ENCODE data around the gene EMP3. TPM values are rescaled to one million over a fixed set of nuclear protein-coding genes. Genes with fewer than 3 reads are reported as not detected.
A peak's percentile ranks its signal among the peaks of the same experiment; 100 is the strongest.

The EMP3 gene
- total and polyA plus RNA-seq, 3 donors from 2014 or later, result 28.6 to 88.3 (median 31.3) TPM

GRCh38 chr19:48355365-48355954 is 30.1 kb downstream of the EMP3 start:
- intact Hi-C loops (cut with DNase I; ENCODE audit: low total_unique reads), result no loop called here
- no peaks in the 10 kb centered on the region for H3K36me3 ChIP-seq (ENCODE audit: low read depth, missing control alignments)
- H3K27me3 ChIP-seq, result no peaks in the 10 kb centered on the region
- peak overlapping the region; percentile 55 to 70 for H3K27ac ChIP-seq
- WGBS, 2 donors, result 84 to 87% methylated on average over 11 to 12 of the region's 12 CpGs
- DNase-seq, result no peak
- H3K4me3 ChIP-seq, result no peak overlapping the region
- no peaks in the 10 kb centered on the region for H3K9me3 ChIP-seq
- H3K4me1 ChIP-seq, result peaks cover 7% of the 10 kb centered on the region
- TF ChIP-seq POLR2A (IDR thresholded peaks at IDR 0.05) (no peak), CTCF (IDR thresholded peaks at IDR 0.05) (no peak)

- Histone ChIP-seq H3K4me3 (no peak overlapping the region), H3K36me3 (ENCODE audit: low read depth, missing control alignments) (no peaks in the 10 kb centered on the region), H3K9me3 (no peaks in the 10 kb centered on the region), H3K4me1 (peaks cover 7% of the 10 kb centered on the region), H3K27me3 (no peaks in the 10 kb centered on the region), H3K27ac (no peak overlapping the region)
- intact Hi-C loops (cut with DNase I; ENCODE audit: low total_unique reads), result no loop called here
- DNase-seq, result no peak
- WGBS, 2 donors, result 90% methylated on average over 5 of the region's 5 CpGs
- no peak for TF ChIP-seq CTCF (IDR thresholded peaks at IDR 0.05)
Observed at GRCh38 chr19:48359123-48359522, 33.8 kb downstream of the EMP3 start.

- TF ChIP-seq CTCF (IDR thresholded peaks at IDR 0.05), result no peak
- TF ChIP-seq POLR2A (IDR thresholded peaks at IDR 0.05), result no peak
- intact Hi-C loops (cut with DNase I; ENCODE audit: low total_unique reads), result no loop called here
- Histone ChIP-seq H3K4me3 (no peak overlapping the region), H3K4me1 (no peaks in the 10 kb centered on the region), H3K9me3 (no peaks in the 10 kb centered on the region), H3K27me3 (no peaks in the 10 kb centered on the region), H3K36me3 (ENCODE audit: low read depth, missing control alignments) (no peaks in the 10 kb centered on the region), H3K27ac (no peak overlapping the region)
- no peak for DNase-seq
- WGBS, 2 donors, result 95 to 97% methylated on average over 3 of the region's 3 CpGs
Observed at GRCh38 chr19:48361912-48362311, 36.6 kb downstream of the EMP3 start.

- Histone ChIP-seq H3K4me1 (peaks cover 5% of the 10 kb centered on the region), H3K27ac (peak overlapping the region; percentile 91 to 92), H3K4me3 (peak overlapping the region; percentile 59 to 74), H3K36me3 (ENCODE audit: low read depth, missing control alignments) (no peaks in the 10 kb centered on the region), H3K27me3 (no peaks in the 10 kb centered on the region), H3K9me3 (no peaks in the 10 kb centered on the region)
- peak; percentile 98 for DNase-seq
- TF ChIP-seq POLR2A (IDR thresholded peaks at IDR 0.05), result no peak
- no peak for TF ChIP-seq CTCF (IDR thresholded peaks at IDR 0.05)
- intact Hi-C loops (cut with DNase I; ENCODE audit: low total_unique reads), result no loop called here
- 3 to 5% methylated on average over 13 to 26 of the region's 26 CpGs for WGBS, 2 donors
Observed at GRCh38 chr19:48362716-48363499, 37.6 kb downstream of the EMP3 start.

GRCh38 chr19:48363500-48363809 is 38.1 kb downstream of the EMP3 start:
- 1% methylated on average over 10 of the region's 10 CpGs; no CpG with 5 or more reads in 1 of the 2 donors for WGBS, 2 donors
- Histone ChIP-seq H3K36me3 (ENCODE audit: low read depth, missing control alignments) (no peaks in the 10 kb centered on the region), H3K27ac (peak overlapping the region; percentile 91 to 92), H3K4me3 (peak overlapping the region; percentile 59 to 74), H3K4me1 (peaks cover 11% of the 10 kb centered on the region), H3K9me3 (no peaks in the 10 kb centered on the region), H3K27me3 (no peaks in the 10 kb centered on the region)
- intact Hi-C loops (cut with DNase I; ENCODE audit: low total_unique reads), result no loop called here
- no peak for TF ChIP-seq CTCF (IDR thresholded peaks at IDR 0.05)
- TF ChIP-seq POLR2A (IDR thresholded peaks at IDR 0.05), result no peak
- DNase-seq, result no peak

Data from testis (tissue), 3 donors.